HEK293 (cell line): ENCODE data around the gene VPS35L.

Experiments used
- CTCF ChIA-PET: fragments of 350-600 bp; formaldehyde crosslinking; extraction: SDS; loops from one replicate; lab custom pipeline; 2021; ENCODE audit warnings: antibody characterized with exemption; lab: Yijun Ruan, JAX
- POLR2A ChIA-PET: fragments of 300-600 bp; formaldehyde crosslinking; extraction: SDS; loops from one replicate; lab custom pipeline; 2020; ENCODE audit warnings: antibody characterized with exemption, inconsistent platforms; lab: Yijun Ruan, JAX
- H3K27ac ChIP-seq: fragments of 200-500 bp; sonication (Bioruptor generic); 2 replicates; pipeline ENCODE4 v1.5.1; 2014; ENCODE audit warnings: low read depth, low read length, control low read depth, inconsistent platforms; ENCODE audit errors: extremely low read depth
- H3K36me3 ChIP-seq, 2 experiments: fragments of 200-500 bp in 1 of 2; sonication (Bioruptor generic) in 1 of 2; 1 replicate in 1 of 2; 2 replicates in 1 of 2; pipeline ENCODE4 v1.5.1; 2014 to 2017; ENCODE audit warnings: inconsistent platforms in 2 of 2, low read length in 2 of 2; ENCODE audit not compliant: control insufficient read depth in 2 of 2, insufficient read depth in 1 of 2
- H3K4me1 ChIP-seq: fragments of 200-500 bp; sonication (Bioruptor generic); 2 replicates; pipeline ENCODE4 v1.5.1; 2014; ENCODE audit warnings: mild to moderate bottlenecking, low read length, inconsistent platforms; ENCODE audit not compliant: control insufficient read depth, insufficient read depth
- H3K4me3 ChIP-seq: 2 replicates; pipeline ENCODE4 v1.5.1; 2011; ENCODE audit warnings: low read depth, mild to moderate bottlenecking, control low read depth, low read length, moderate library complexity
- H3K9me3 ChIP-seq: fragments of 200-500 bp; sonication (Bioruptor generic); 2 replicates; pipeline ENCODE4 v1.5.1; 2014; ENCODE audit warnings: low read depth, low read length, inconsistent platforms; ENCODE audit not compliant: control insufficient read depth, insufficient read depth
- EGR2 ChIP-seq: fragments of 450-650 bp; formaldehyde crosslinking; IDR thresholded peaks from 2 replicates; pipeline ENCODE4 v1.5.1; 2016; ENCODE audit warnings: low read depth, missing biosample characterization, missing genetic modification characterization
- GFI1B ChIP-seq: fragments of 450-650 bp; formaldehyde crosslinking; IDR thresholded peaks from 2 replicates; pipeline ENCODE4 v1.5.1; 2016; ENCODE audit warnings: missing biosample characterization, missing genetic modification characterization
- GLI4 ChIP-seq: fragments of 450-650 bp; formaldehyde crosslinking; IDR thresholded peaks from 2 replicates; pipeline ENCODE4 v1.5.1; 2016; ENCODE audit warnings: missing biosample characterization, missing genetic modification characterization
- MZF1 ChIP-seq: fragments of 450-650 bp; formaldehyde crosslinking; IDR thresholded peaks from 2 replicates; pipeline ENCODE4 v1.5.1; 2017; ENCODE audit warnings: missing biosample characterization, missing genetic modification characterization, borderline replicate concordance
- PRDM1 ChIP-seq: fragments of 450-650 bp; formaldehyde crosslinking; IDR thresholded peaks from 2 replicates; pipeline ENCODE4; 2016; ENCODE audit warnings: missing biosample characterization, missing genetic modification characterization
- REPIN1 ChIP-seq: fragments of 450-650 bp; formaldehyde crosslinking; IDR thresholded peaks from 2 replicates; pipeline ENCODE4 v1.5.1; 2017; ENCODE audit warnings: missing biosample characterization, missing genetic modification characterization, low read depth
- SCRT2 ChIP-seq: fragments of 450-650 bp; formaldehyde crosslinking; IDR thresholded peaks from 2 replicates; pipeline ENCODE4 v1.5.1; 2016; ENCODE audit warnings: missing biosample characterization, missing genetic modification characterization
- SP7 ChIP-seq: fragments of 450-650 bp; formaldehyde crosslinking; IDR thresholded peaks from 2 replicates; pipeline ENCODE4 v1.5.1; 2016; ENCODE audit warnings: missing biosample characterization, missing genetic modification characterization
- WT1 ChIP-seq: fragments of 450-650 bp; formaldehyde crosslinking; IDR thresholded peaks from 2 replicates; pipeline ENCODE4 v1.5.1; 2016; ENCODE audit warnings: missing biosample characterization, missing genetic modification characterization
- ZBTB21 ChIP-seq: fragments of 450-650 bp; formaldehyde crosslinking; IDR thresholded peaks from 2 replicates; pipeline ENCODE4 v1.5.1; 2017; ENCODE audit warnings: missing biosample characterization, missing genetic modification characterization
- ZNF10 ChIP-seq: fragments of 450-650 bp; formaldehyde crosslinking; IDR thresholded peaks from 2 replicates; pipeline ENCODE4 v1.5.1; 2017; ENCODE audit warnings: missing biosample characterization, missing genetic modification characterization
- ZNF112 ChIP-seq: fragments of 450-650 bp; formaldehyde crosslinking; IDR thresholded peaks from 2 replicates; pipeline ENCODE4 v1.5.0; 2017; ENCODE audit warnings: missing biosample characterization, missing genetic modification characterization
- ZNF221 ChIP-seq: fragments of 450-650 bp; formaldehyde crosslinking; IDR thresholded peaks from 2 replicates; pipeline ENCODE4 v1.5.1; 2017; ENCODE audit warnings: missing biosample characterization, missing genetic modification characterization, borderline replicate concordance
- ZNF266 ChIP-seq: fragments of 450-650 bp; formaldehyde crosslinking; IDR thresholded peaks from 2 replicates; pipeline ENCODE4 v1.5.1; 2016; ENCODE audit warnings: missing biosample characterization, missing genetic modification characterization, low read depth
- ZNF37A ChIP-seq: fragments of 450-650 bp; IDR thresholded peaks from 2 replicates; pipeline ENCODE4 v1.5.1; 2018; ENCODE audit warnings: missing biosample characterization, missing genetic modification characterization
- ZNF558 ChIP-seq: fragments of 450-650 bp; formaldehyde crosslinking; IDR thresholded peaks from 2 replicates; pipeline ENCODE4 v1.5.1; 2016; ENCODE audit warnings: missing biosample characterization, missing genetic modification characterization
- ZNF747 ChIP-seq: fragments of 450-650 bp; formaldehyde crosslinking; IDR thresholded peaks from 2 replicates; pipeline ENCODE4 v1.5.1; 2016; ENCODE audit warnings: missing biosample characterization, missing genetic modification characterization
- ZNF776 ChIP-seq: fragments of 450-650 bp; formaldehyde crosslinking; IDR thresholded peaks from 2 replicates; pipeline ENCODE4 v1.5.0; 2017; ENCODE audit warnings: missing biosample characterization, missing genetic modification characterization, borderline replicate concordance
- TF ChIP-seq, protein P1 (sequence below): fragments of 450-650 bp; formaldehyde crosslinking; IDR thresholded peaks from 2 replicates; pipeline ENCODE4 v1.5.1; 2016; ENCODE audit warnings: missing biosample characterization, missing genetic modification characterization
- TF ChIP-seq, protein P2 (sequence below): fragments of 450-650 bp; formaldehyde crosslinking; IDR thresholded peaks from 2 replicates; pipeline ENCODE4 v1.5.1; 2017; ENCODE audit warnings: missing biosample characterization, missing genetic modification characterization

VPS35L gene

DNA sequence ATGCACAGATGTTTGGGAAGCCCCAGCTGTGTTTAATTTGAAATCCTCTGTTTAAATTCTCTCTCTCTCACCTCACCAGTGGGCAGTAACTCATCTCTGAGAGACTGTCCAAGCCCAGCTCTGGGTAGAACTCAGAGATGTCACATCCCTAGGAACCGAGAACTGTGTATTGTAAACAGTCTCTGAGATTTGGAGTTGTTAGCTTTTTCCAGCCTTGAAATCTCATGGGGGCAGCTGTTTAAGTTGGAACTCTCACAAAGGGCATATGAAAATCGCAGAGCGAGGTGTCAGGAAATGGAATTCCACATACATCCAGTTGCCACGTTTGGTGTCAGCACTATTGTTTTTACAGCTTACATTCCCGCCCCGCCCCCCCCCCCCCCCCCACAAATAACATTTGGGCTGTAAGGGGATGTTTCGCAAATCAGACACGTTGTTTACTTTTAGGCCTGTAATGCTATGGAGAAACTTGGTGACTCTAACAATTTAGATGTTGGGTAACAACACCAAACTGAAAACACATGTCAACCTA lies 34.3 kb downstream of the VPS35L start:
- ChIA-PET POLR2A (no interaction called here), CTCF (interaction anchor here (0.7 to 3.4 kb wide), 2 partner anchors 11 to 298 kb away, joined by 3 to 16 read pairs; no protein-coding TSS in a partner anchor)
- Histone ChIP-seq H3K36me3 (peaks cover 7 to 8% of the 10 kb centered on the region in 2 experiments; a peak in 2 of 3 replicates), H3K4me1 (no peaks in the 10 kb centered on the region), H3K27ac (no peak overlapping the region), H3K9me3 (no peaks in the 10 kb centered on the region), H3K4me3 (no peak overlapping the region)
- no peak for TF ChIP-seq ZNF10 (tag by site-specific recombination)
- TF ChIP-seq ZNF37A (tag by site-specific recombination), result no peak
- TF ChIP-seq REPIN1, result no peak
- TF ChIP-seq ZNF558, result no peak
- TF ChIP-seq, protein P1, sequence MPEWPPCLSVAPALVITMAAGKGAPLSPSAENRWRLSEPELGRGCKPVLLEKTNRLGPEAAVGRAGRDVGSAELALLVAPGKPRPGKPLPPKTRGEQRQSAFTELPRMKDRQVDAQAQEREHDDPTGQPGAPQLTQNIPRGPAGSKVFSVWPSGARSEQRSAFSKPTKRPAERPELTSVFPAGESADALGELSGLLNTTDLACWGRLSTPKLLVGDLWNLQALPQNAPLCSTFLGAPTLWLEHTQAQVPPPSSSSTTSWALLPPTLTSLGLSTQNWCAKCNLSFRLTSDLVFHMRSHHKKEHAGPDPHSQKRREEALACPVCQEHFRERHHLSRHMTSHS (tag by site-specific recombination), result no peak

DNA sequence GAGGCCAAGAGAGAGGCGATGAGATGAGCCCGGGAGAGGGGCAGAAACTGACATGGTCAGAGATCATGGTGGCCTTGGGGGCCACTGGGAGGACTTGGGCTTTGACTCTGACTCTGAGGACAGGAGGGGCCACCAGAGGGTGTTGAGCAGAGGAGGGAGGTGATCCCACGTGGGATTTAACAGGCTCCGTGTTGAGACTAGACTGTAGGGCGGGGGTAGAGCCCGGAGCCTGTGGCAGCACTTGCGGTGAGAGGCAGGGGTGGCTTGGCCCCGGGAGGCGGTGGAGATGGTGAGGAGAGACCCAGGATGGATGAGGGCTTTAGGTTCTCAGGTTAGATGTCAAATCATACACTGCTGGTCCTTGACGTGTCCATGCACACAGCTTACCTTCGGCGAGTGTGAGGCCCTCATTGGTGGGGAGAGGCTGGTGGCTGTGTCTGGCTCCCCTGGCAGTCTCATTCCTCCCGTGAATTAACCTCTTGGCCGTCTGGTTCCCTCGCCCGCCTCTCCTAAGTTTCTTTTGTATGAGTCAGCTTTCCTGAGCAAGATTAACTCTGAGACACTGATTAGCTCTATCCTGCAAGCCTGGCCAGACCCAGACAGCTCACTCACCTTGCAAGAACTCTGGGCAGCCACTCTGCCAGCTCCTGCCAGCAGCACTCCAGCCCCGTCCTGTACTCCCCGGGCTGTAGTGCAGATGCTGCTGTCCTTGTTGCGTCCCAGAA lies 39.7 kb downstream of the VPS35L start:
- POLR2A ChIA-PET, result no interaction called here
- Histone ChIP-seq H3K36me3 (peaks cover 7 to 8% of the 10 kb centered on the region in 2 experiments; a peak in 2 of 3 replicates), H3K27ac (no peak overlapping the region), H3K9me3 (no peaks in the 10 kb centered on the region), H3K4me1 (no peaks in the 10 kb centered on the region), H3K4me3 (no peak overlapping the region)
- CTCF ChIA-PET, result interaction anchor here (0.6 to 9.2 kb wide), 4 partner anchors 11 to 789 kb away, joined by 4 to 99 read pairs (median 22); partner anchors contain the start of gene GPRC5B
- TF ChIP-seq SP7, result no peak
- TF ChIP-seq ZNF266, result no peak
- TF ChIP-seq ZNF776 (tag by site-specific recombination), result no peak
- TF ChIP-seq EGR2 (tag by site-specific recombination), result no peak
- TF ChIP-seq ZNF112 (tag by site-specific recombination), result no peak
- no peak for TF ChIP-seq GFI1B (tag by site-specific recombination)
- TF ChIP-seq, protein P2, sequence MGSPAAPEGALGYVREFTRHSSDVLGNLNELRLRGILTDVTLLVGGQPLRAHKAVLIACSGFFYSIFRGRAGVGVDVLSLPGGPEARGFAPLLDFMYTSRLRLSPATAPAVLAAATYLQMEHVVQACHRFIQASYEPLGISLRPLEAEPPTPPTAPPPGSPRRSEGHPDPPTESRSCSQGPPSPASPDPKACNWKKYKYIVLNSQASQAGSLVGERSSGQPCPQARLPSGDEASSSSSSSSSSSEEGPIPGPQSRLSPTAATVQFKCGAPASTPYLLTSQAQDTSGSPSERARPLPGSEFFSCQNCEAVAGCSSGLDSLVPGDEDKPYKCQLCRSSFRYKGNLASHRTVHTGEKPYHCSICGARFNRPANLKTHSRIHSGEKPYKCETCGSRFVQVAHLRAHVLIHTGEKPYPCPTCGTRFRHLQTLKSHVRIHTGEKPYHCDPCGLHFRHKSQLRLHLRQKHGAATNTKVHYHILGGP (tag by site-specific recombination), result no peak
- TF ChIP-seq MZF1, result no peak
- TF ChIP-seq ZNF747 (tag by site-specific recombination), result no peak
- TF ChIP-seq PRDM1, result no peak
- TF ChIP-seq WT1, result no peak
- TF ChIP-seq ZBTB21 (tag by site-specific recombination), result no peak
- TF ChIP-seq ZNF221, result no peak
- no peak for TF ChIP-seq GLI4

DNA sequence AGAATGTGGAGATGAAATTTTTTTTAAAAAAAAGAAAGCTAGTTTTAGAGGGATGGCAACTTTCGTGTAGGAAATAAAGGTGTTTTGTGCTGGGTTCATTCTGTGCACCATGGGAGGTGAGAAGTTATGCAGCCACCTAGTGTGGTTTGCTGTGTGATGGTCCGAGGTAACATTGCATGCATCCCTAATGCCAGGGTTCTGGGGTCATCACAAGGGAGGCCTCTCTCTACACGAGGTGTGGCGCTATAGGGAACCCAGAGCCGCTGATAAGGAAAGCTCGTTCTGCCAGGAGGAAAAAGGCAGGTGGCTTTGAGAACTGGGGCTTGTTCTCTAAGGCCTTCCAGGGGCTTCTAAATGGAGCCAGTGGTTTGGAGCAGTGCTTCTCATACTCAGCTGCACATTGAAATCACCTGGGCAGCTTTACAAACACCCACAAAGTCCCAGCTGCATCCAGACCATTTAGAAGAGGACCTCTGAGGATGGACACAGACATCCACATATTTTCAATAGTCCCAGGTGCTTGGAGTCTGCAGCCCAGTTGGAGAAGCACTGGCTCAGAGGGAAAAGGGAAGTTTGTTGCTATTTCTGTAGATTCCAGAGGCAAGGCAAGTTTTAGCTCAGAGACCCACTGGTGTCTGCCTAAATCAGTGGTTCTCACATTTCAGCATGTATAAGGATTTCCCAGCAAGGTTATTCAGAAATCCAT lies 43.5 kb downstream of the VPS35L start:
- Histone ChIP-seq H3K4me3 (no peak overlapping the region), H3K9me3 (no peaks in the 10 kb centered on the region), H3K27ac (no peak overlapping the region), H3K4me1 (no peaks in the 10 kb centered on the region), H3K36me3 (peaks cover 7 to 14% of the 10 kb centered on the region in 2 experiments; a peak in 2 of 3 replicates)
- CTCF ChIA-PET, result interaction anchor here (1.6 to 9.2 kb wide), 5 partner anchors 11 to 308 kb away, joined by 3 to 99 read pairs (median 9); partner anchors contain the start of gene GPRC5B
- POLR2A ChIA-PET, result no interaction called here
- TF ChIP-seq SCRT2 (tag by site-specific recombination), result no peak
